Heart left ventricle (tissue), 13 donors: Measurements from ENCODE around the gene POLR3H.

ENCODE experiments used
- CTCF ChIP-seq, 12 donors: fragments of 200-600 bp; sonication (generic) in 4 of 12; IDR thresholded peaks; one replicate each; pipeline versions ENCODE4 v1.5.0 to v1.8.0; 2018 to 2022; ENCODE audit warnings: antibody characterized with exemption in 12 of 12, mild to moderate bottlenecking in 5 of 12
- POLR2A ChIP-seq, 2 donors: fragments of 450-650 bp; IDR thresholded peaks; one replicate each; pipeline ENCODE4 v1.6.1; 2017; ENCODE audit warnings: antibody characterized with exemption in 2 of 2, mild to moderate bottlenecking in 2 of 2, moderate library complexity in 2 of 2
- donor health status: ischemic (EF 13 %, LVEDD 7.1; RV severe dilation, severe dysfunction).
- donor health status: DM: no; HTN: yes; CAD: no.
- donor health status: DM: no; HTN: no; CAD: no.
- donor health status: ischemic (EF 25% LVEDD 6.9; RV normal size, moderate dysfunction).
- donor health status: ischemic (EF 25% LVEDD 5.7; RV mildly dilated, moderate dysfunction).
- donor health status: ischemic (EF 35%, LVEDD 5.7; RV mildly dilated, moderate dysfunction).
- donor health status: nonischemic (EF 11% LVEDD 7.7; RV severe dilation, severe dysfunction).
- donor health status: DM: yes; HTN: yes; CAD: no.
- donor health status: PGD.
- donor health status: ischemic (EF 29% LVEDD 5.4; RV normal size, mild dysfunction).
- donor health status: nonischemic (EF 23%, LVEDD 6.1; RV moderate dilation, normal function).

- TF ChIP-seq POLR2A (IDR thresholded peaks at IDR 0.05) (no peak), CTCF (IDR thresholded peaks at IDR 0.05) (no peak)
These were observed 18.6 kb downstream of the POLR3H start for GRCh38 chr22:41525450-41526225.
